OCI-LY1 (cell line): ENCODE results near the gene SYT9.

ENCODE experiments used
- EZH2 ChIP-seq: fragments of 200-600 bp; sonication (generic), shearing (Covaris generic); IDR thresholded peaks from 2 replicates; pipeline ENCODE4 v1.8.0; 2017; ENCODE audit warnings: borderline replicate concordance, mixed run types, mild to moderate bottlenecking, antibody characterized with exemption, low read length, moderate library complexity, mixed read lengths
- TF ChIP-seq, protein P1 (sequence below): fragments of 200-600 bp; sonication (generic), shearing (Covaris generic); IDR thresholded peaks from 2 replicates; pipeline ENCODE4 v1.5.1; 2017; ENCODE audit warnings: mild to moderate bottlenecking, antibody characterized with exemption, low read length, moderate library complexity, mixed read lengths

GRCh38 chr11:7351228-7351627, 99.5 kb downstream of the SYT9 start:
- TF ChIP-seq, protein P1, sequence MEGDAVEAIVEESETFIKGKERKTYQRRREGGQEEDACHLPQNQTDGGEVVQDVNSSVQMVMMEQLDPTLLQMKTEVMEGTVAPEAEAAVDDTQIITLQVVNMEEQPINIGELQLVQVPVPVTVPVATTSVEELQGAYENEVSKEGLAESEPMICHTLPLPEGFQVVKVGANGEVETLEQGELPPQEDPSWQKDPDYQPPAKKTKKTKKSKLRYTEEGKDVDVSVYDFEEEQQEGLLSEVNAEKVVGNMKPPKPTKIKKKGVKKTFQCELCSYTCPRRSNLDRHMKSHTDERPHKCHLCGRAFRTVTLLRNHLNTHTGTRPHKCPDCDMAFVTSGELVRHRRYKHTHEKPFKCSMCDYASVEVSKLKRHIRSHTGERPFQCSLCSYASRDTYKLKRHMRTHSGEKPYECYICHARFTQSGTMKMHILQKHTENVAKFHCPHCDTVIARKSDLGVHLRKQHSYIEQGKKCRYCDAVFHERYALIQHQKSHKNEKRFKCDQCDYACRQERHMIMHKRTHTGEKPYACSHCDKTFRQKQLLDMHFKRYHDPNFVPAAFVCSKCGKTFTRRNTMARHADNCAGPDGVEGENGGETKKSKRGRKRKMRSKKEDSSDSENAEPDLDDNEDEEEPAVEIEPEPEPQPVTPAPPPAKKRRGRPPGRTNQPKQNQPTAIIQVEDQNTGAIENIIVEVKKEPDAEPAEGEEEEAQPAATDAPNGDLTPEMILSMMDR = no peak
- TF ChIP-seq EZH2 = no peak
